Sigmoid colon (tissue), 3 donors: Measurements from ENCODE around the gene PIGQ.

Source experiments
- CTCF ChIP-seq, 4 experiments: fragments of 450-650 bp in 3 of 4; fragments of 200-600 bp in 1 of 4; IDR thresholded peaks; one replicate each; pipeline ENCODE4 v1.5.1; 2016 to 2019; ENCODE audit warnings: antibody characterized with exemption in 4 of 4, mild to moderate bottlenecking in 3 of 4, moderate library complexity in 2 of 4
- POLR2A ChIP-seq, 2 donors: fragments of 450-650 bp; IDR thresholded peaks; one replicate each; pipeline ENCODE4 v1.6.1; 2016; ENCODE audit warnings: antibody characterized with exemption in 2 of 2, mild to moderate bottlenecking in 2 of 2, moderate library complexity in 2 of 2

GRCh38 chr16:575354-576196 lies 5.8 kb downstream of the PIGQ start:
- no peak for TF ChIP-seq CTCF (IDR thresholded peaks at IDR 0.05)
- no peak for TF ChIP-seq POLR2A (IDR thresholded peaks at IDR 0.05)
